Bronchial epithelial cell (primary cell): ENCODE results near the gene CYSLTR2. TPM values are rescaled to one million over a fixed set of nuclear protein-coding genes. Genes with fewer than 3 reads are reported as not detected.
A peak's percentile ranks its signal among the peaks of the same experiment; 100 is the strongest.
"Not testable (repeated sequence)": the region's sequence is repeated elsewhere in the genome, so short reads cannot be mapped to it uniquely, and the experiment has no call there.

ENCODE experiments used
- DNase-seq: peaks from one replicate; pipeline ENCODE4 v3.0.0-alpha.2; 2010; ENCODE audit warnings: low read depth
- FAIRE-seq: peaks from 2 replicates; lab custom pipeline; 2011; peaks lifted over from hg19 to GRCh38; lab: Jason Lieb, UNC
- H3K27me3 ChIP-seq: 2 replicates; pipeline ENCODE4 v1.5.1; 2011; ENCODE audit warnings: low read length; ENCODE audit not compliant: control insufficient read depth, insufficient read depth
- H3K36me3 ChIP-seq: 2 replicates; pipeline ENCODE4 v1.5.1; 2011; ENCODE audit warnings: low read length; ENCODE audit not compliant: control insufficient read depth, insufficient read depth
- H3K4me3 ChIP-seq: 2 replicates; pipeline ENCODE4 v1.5.1; 2011; ENCODE audit warnings: mild to moderate bottlenecking, low read depth, low read length, control low read depth
- total RNA-seq: library from RNA; depleted of rRNA; stranded (reverse); fragments of >200 nt; gene quantifications from 2 replicates; pipeline ENCODE4 v1.2.1, GENCODE V29; 2014
- TF ChIP-seq, protein P1 (sequence below): IDR thresholded peaks from 2 replicates; pipeline ENCODE4 v1.5.1; 2011; ENCODE audit warnings: mild to moderate bottlenecking, moderate library complexity, low read length, control low read depth, inconsistent platforms; ENCODE audit not compliant: insufficient read depth, severe bottlenecking

CYSLTR2 gene
- total RNA-seq, 1 donor from 2014 or later: not detected

DNA sequence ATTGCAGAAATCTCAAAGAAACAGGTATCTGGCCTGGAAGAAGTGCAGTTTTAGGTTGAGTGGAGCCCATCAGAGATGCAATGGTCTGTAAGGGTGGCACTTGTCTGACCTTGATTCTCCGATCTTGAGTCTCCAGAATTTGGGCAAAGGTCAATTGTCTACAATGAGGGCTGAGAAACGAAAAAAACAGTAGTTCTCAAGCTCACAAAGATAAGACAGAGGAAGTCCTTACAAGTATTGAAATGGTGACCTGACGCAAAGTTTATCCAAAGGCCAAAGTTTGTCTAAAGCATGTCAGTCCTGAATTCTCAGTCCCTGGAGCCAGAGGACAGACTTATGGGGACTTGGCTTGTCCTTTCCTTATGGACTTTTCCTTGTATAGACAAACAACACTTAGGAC, 40.3 kb downstream of the CYSLTR2 start:
- H3K27me3 ChIP-seq: no peaks in the 10 kb centered on the region
- TF ChIP-seq, protein P1, sequence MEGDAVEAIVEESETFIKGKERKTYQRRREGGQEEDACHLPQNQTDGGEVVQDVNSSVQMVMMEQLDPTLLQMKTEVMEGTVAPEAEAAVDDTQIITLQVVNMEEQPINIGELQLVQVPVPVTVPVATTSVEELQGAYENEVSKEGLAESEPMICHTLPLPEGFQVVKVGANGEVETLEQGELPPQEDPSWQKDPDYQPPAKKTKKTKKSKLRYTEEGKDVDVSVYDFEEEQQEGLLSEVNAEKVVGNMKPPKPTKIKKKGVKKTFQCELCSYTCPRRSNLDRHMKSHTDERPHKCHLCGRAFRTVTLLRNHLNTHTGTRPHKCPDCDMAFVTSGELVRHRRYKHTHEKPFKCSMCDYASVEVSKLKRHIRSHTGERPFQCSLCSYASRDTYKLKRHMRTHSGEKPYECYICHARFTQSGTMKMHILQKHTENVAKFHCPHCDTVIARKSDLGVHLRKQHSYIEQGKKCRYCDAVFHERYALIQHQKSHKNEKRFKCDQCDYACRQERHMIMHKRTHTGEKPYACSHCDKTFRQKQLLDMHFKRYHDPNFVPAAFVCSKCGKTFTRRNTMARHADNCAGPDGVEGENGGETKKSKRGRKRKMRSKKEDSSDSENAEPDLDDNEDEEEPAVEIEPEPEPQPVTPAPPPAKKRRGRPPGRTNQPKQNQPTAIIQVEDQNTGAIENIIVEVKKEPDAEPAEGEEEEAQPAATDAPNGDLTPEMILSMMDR: no peak
- FAIRE-seq: peak; percentile 40
- DNase-seq: no peak
- H3K36me3 ChIP-seq: no peaks in the 10 kb centered on the region
- no peak overlapping the region for H3K4me3 ChIP-seq

DNA sequence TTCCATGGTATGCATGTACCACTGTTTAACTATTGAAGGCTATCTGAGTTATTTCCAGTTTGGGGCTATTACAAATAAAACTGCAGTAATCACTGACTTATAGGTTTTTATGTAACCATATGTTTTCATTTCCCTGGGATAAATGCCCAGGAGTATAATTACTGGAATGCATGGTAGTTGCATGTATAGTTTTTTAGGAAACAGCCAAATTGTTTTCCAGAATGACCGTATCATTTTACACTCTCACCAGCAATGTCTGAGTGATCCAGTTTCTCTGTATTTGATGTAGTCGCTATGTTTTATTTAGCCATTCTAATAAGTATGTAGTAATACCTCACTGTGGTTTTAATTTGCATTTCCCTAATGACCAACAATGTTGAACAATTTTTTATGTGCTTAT, 42.0 kb downstream of the CYSLTR2 start:
- FAIRE-seq (no peak), DNase-seq (no peak)
- H3K27me3 ChIP-seq: no peaks in the 10 kb centered on the region
- no peaks in the 10 kb centered on the region for H3K36me3 ChIP-seq
- no peak overlapping the region for H3K4me3 ChIP-seq
- TF ChIP-seq, protein P1: no peak

DNA sequence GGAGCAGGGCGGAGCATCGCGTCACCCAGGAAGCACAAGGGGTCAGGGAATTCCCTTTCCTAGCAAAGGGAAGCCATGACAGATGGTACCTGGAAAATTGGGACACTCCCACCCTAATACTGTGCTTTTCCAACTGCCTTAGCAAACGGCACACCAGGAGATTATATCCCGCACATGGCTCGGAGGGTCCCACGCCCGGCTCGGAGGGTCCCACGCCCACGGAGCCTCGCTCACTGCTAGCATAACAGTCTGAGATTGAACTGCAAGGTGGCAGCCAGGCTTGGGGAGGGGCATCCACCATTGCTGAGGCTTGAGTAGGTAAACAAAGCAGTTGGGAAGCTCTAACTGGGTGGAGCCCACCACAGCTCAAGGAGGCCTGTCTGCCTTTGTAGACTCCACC, 42.9 kb downstream of the CYSLTR2 start:
- H3K4me3 ChIP-seq, DNase-seq, H3K27me3 ChIP-seq, FAIRE-seq, H3K36me3 ChIP-seq: not testable (repeated sequence)

DNA sequence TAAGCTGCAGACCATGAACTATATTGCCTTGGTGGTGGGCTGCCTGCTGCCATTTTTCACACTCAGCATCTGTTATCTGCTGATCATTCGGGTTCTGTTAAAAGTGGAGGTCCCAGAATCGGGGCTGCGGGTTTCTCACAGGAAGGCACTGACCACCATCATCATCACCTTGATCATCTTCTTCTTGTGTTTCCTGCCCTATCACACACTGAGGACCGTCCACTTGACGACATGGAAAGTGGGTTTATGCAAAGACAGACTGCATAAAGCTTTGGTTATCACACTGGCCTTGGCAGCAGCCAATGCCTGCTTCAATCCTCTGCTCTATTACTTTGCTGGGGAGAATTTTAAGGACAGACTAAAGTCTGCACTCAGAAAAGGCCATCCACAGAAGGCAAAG, 53.7 kb downstream of the CYSLTR2 start:
- no peaks in the 10 kb centered on the region for H3K27me3 ChIP-seq
- H3K4me3 ChIP-seq: no peak overlapping the region
- TF ChIP-seq, protein P1: no peak
- no peaks in the 10 kb centered on the region for H3K36me3 ChIP-seq
- DNase-seq (no peak), FAIRE-seq (no peak)

DNA sequence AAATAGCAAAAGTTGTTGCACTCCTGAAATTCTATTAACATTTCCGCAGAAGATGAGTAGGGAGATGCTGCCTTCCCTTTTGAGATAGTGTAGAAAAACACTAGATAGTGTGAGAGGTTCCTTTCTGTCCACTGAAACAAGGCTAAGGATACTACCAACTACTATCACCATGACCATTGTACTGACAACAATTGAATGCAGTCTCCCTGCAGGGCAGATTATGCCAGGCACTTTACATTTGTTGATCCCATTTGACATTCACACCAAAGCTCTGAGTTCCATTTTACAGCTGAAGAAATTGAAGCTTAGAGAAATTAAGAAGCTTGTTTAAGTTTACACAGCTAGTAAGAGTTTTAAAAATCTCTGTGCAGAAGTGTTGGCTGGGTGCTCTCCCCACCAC, 55.0 kb downstream of the CYSLTR2 start:
- Histone ChIP-seq H3K4me3 (no peak overlapping the region), H3K36me3 (no peaks in the 10 kb centered on the region), H3K27me3 (no peaks in the 10 kb centered on the region)
- DNase-seq (no peak), FAIRE-seq (no peak)
- TF ChIP-seq, protein P1: no peak

DNA sequence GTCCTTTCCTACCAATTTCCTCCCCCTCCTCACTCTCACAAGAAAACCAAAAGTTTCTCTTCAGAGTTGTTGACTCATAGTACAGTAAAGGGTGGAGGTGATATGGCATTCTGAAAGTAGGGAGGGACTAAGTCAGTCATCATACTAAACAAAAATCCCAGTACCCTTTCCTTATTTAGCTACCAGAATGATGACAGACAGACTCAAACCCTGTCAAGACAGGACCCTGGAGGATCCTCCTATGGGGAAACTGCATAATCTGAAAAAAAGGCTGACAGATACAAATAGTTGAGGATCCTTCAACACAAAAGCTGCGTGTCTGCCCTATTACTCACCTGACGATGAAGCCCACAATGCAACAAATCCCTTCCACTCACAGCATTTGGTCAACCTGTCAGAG, 55.5 kb downstream of the CYSLTR2 start:
- DNase-seq (peak; percentile 61), FAIRE-seq (no peak)
- Histone ChIP-seq H3K27me3 (no peaks in the 10 kb centered on the region), H3K36me3 (no peaks in the 10 kb centered on the region), H3K4me3 (no peak overlapping the region)
- TF ChIP-seq, protein P1: no peak
